IPS DF 6.9 (cell line): Measurements from ENCODE around the gene ZRANB3.
"Not testable (repeated sequence)": the region's sequence is repeated elsewhere in the genome, so short reads cannot be mapped to it uniquely, and the experiment has no call there.

Experiments used
- DNase-seq: peaks from one replicate; pipeline ENCODE4 v3.0.0-alpha.2; 2013; ENCODE audit warnings: low read depth, low spot score
- H3K27ac ChIP-seq: one replicate; pipeline ENCODE4 v1.5.1; 2013; ENCODE audit warnings: low read length, control low read depth
- H3K27me3 ChIP-seq: 2 replicates; pipeline ENCODE4 v1.6.1; 2013; ENCODE audit warnings: mild to moderate bottlenecking, low read length; ENCODE audit not compliant: control insufficient read depth, insufficient read depth
- H3K36me3 ChIP-seq: 2 replicates; pipeline ENCODE4 v1.6.1; 2013; ENCODE audit warnings: low read length; ENCODE audit not compliant: control insufficient read depth, insufficient read depth
- H3K4me1 ChIP-seq: 2 replicates; pipeline ENCODE4 v1.6.1; 2013; ENCODE audit warnings: low read length; ENCODE audit not compliant: control insufficient read depth, insufficient read depth
- H3K4me3 ChIP-seq: 2 replicates; pipeline ENCODE4 v1.5.1; 2013; ENCODE audit warnings: mild to moderate bottlenecking, low read length
- H3K9me3 ChIP-seq: 2 replicates; pipeline ENCODE4 v1.6.1; 2013; ENCODE audit warnings: low read length, inconsistent platforms; ENCODE audit not compliant: control insufficient read depth, insufficient read depth
- WGBS: extraction: QIAGEN DNeasy Blood & Tissue Kit; methylation state at CpG from one replicate; pipeline ENCODE4 v1.1.7; 2013; ENCODE audit warnings: mixed read lengths, missing lambda C conversion rate; ENCODE audit not compliant: insufficient read length, insufficient coverage; 5-methylcytosine and 5-hydroxymethylcytosine counted together

Gene ZRANB3

GRCh38 chr2:135299658-135300244 lies 231.3 kb downstream of the ZRANB3 start:
- no peaks in the 10 kb centered on the region for H3K36me3 ChIP-seq
- WGBS, result no CpG with 5 or more reads among the region's 1 CpG
- no peak overlapping the region for H3K27ac ChIP-seq
- no peak overlapping the region for H3K4me3 ChIP-seq
- peaks cover 2% of the 10 kb centered on the region; the same call in 1 of the 2 replicates for H3K9me3 ChIP-seq
- no peaks in the 10 kb centered on the region for H3K4me1 ChIP-seq
- no peaks in the 10 kb centered on the region for H3K27me3 ChIP-seq
- no peak for DNase-seq

GRCh38 chr2:135299165-135299564 lies 231.9 kb downstream of the ZRANB3 start:
- no peak for DNase-seq
- Histone ChIP-seq H3K4me1 (no peaks in the 10 kb centered on the region), H3K36me3 (no peaks in the 10 kb centered on the region), H3K27me3 (no peaks in the 10 kb centered on the region), H3K27ac (no peak overlapping the region), H3K9me3 (peaks cover 2% of the 10 kb centered on the region; the same call in 1 of the 2 replicates), H3K4me3 (no peak overlapping the region)
- no CpG with 5 or more reads among the region's 2 CpGs for WGBS

GRCh38 chr2:135287121-135287520 lies 243.9 kb downstream of the ZRANB3 start:
- H3K27ac ChIP-seq, DNase-seq, H3K36me3 ChIP-seq, H3K9me3 ChIP-seq, H3K27me3 ChIP-seq, H3K4me1 ChIP-seq, H3K4me3 ChIP-seq: not testable (repeated sequence)

GRCh38 chr2:135285391-135285790 lies 245.6 kb downstream of the ZRANB3 start:
- Histone ChIP-seq H3K27me3 (no peaks in the 10 kb centered on the region), H3K36me3 (no peaks in the 10 kb centered on the region), H3K4me1 (no peaks in the 10 kb centered on the region), H3K9me3 (no peaks in the 10 kb centered on the region), H3K27ac (no peak overlapping the region), H3K4me3 (no peak overlapping the region)
- no CpG with 5 or more reads among the region's 3 CpGs for WGBS
- no peak for DNase-seq

- Histone ChIP-seq H3K27ac (no peak overlapping the region), H3K9me3 (no peaks in the 10 kb centered on the region), H3K27me3 (no peaks in the 10 kb centered on the region), H3K36me3 (no peaks in the 10 kb centered on the region), H3K4me3 (no peak overlapping the region), H3K4me1 (no peaks in the 10 kb centered on the region)
- WGBS, result no CpG with 5 or more reads among the region's 1 CpG
- DNase-seq, result no peak
These were observed 249.6 kb downstream of the ZRANB3 start for GRCh38 chr2:135281379-135281778.

- no peak overlapping the region for H3K27ac ChIP-seq
- no peaks in the 10 kb centered on the region for H3K36me3 ChIP-seq
- H3K4me1 ChIP-seq, result no peaks in the 10 kb centered on the region
- DNase-seq, result no peak
- H3K27me3 ChIP-seq, result no peaks in the 10 kb centered on the region
- no peaks in the 10 kb centered on the region for H3K9me3 ChIP-seq
- H3K4me3 ChIP-seq, result no peak overlapping the region
These were observed 251.8 kb downstream of the ZRANB3 start for GRCh38 chr2:135279209-135279608.

- H3K27ac ChIP-seq, result no peak overlapping the region
These were observed 254.5 kb downstream of the ZRANB3 start for GRCh38 chr2:135276525-135276924.

GRCh38 chr2:135271006-135271405 lies 260.0 kb downstream of the ZRANB3 start:
- no peaks in the 10 kb centered on the region for H3K36me3 ChIP-seq
- H3K27me3 ChIP-seq, result no peaks in the 10 kb centered on the region
- H3K4me1 ChIP-seq, result no peaks in the 10 kb centered on the region
- H3K9me3 ChIP-seq, result no peaks in the 10 kb centered on the region
- DNase-seq, result no peak
- WGBS, result no CpG with 5 or more reads among the region's 2 CpGs
- no peak overlapping the region for H3K27ac ChIP-seq
- no peak overlapping the region for H3K4me3 ChIP-seq

More at GRCh38 chr2:135276525-135276924, 254.5 kb downstream of the ZRANB3 start:
- H3K4me3 ChIP-seq, result no peak overlapping the region
- no peaks in the 10 kb centered on the region for H3K4me1 ChIP-seq
- WGBS, result no CpG with 5 or more reads among the region's 2 CpGs
- no peaks in the 10 kb centered on the region for H3K9me3 ChIP-seq
- no peak for DNase-seq
- no peaks in the 10 kb centered on the region for H3K27me3 ChIP-seq
- H3K36me3 ChIP-seq, result no peaks in the 10 kb centered on the region

- Histone ChIP-seq H3K9me3 (no peaks in the 10 kb centered on the region), H3K4me1 (no peaks in the 10 kb centered on the region), H3K27me3 (no peaks in the 10 kb centered on the region), H3K27ac (no peak overlapping the region), H3K36me3 (no peaks in the 10 kb centered on the region), H3K4me3 (no peak overlapping the region)
- DNase-seq, result no peak
- WGBS, result no CpG with 5 or more reads among the region's 6 CpGs
These were observed 265.0 kb downstream of the ZRANB3 start for GRCh38 chr2:135265960-135266490.

GRCh38 chr2:135259123-135259522 lies 271.9 kb downstream of the ZRANB3 start:
- Histone ChIP-seq H3K27me3 (no peaks in the 10 kb centered on the region), H3K4me3 (no peak overlapping the region), H3K9me3 (no peaks in the 10 kb centered on the region), H3K27ac (no peak overlapping the region), H3K36me3 (no peaks in the 10 kb centered on the region), H3K4me1 (no peaks in the 10 kb centered on the region)
- no CpG with 5 or more reads among the region's 6 CpGs for WGBS
- no peak for DNase-seq

- H3K27ac ChIP-seq, result no peak overlapping the region
- H3K27me3 ChIP-seq, result no peaks in the 10 kb centered on the region
- H3K4me3 ChIP-seq, result no peak overlapping the region
- no peaks in the 10 kb centered on the region for H3K36me3 ChIP-seq
- WGBS, result no CpG with 5 or more reads among the region's 4 CpGs
- no peak for DNase-seq
- H3K9me3 ChIP-seq, result no peaks in the 10 kb centered on the region
- no peaks in the 10 kb centered on the region for H3K4me1 ChIP-seq
These were observed 272.8 kb downstream of the ZRANB3 start for GRCh38 chr2:135258193-135258592.
